A549 (cell line): ENCODE data around the gene LCE5A. TPM values are rescaled to one million over a fixed set of nuclear protein-coding genes. Genes with fewer than 3 reads are reported as not detected.
A peak's percentile ranks its signal among the peaks of the same experiment; 100 is the strongest.

Experiments
- ATAC-seq, 2 experiments: fragments of 200-7000 bp in 1 of 2; fragments of >200 bp in 1 of 2; cut with Nextera tagmentation in 1 of 2; cut with Tn5 transposase in 1 of 2; 3 replicates each; pipeline versions ENCODE4 v1.8.0 to v1.9.1; 2018 to 2020; ENCODE audit warnings: mild to moderate bottlenecking in 1 of 2, moderate library complexity in 1 of 2
- CTCF ChIA-PET: fragments of 300-600 bp; sonication (Branson Sonifier 250); formaldehyde crosslinking; extraction: SDS; loops from one replicate; lab custom pipeline; 2021; ENCODE audit warnings: antibody characterized with exemption, inconsistent platforms; lab: Yijun Ruan, JAX
- POLR2A ChIA-PET: fragments of 350-600 bp; formaldehyde crosslinking; extraction: SDS; loops from one replicate; lab custom pipeline; 2021; ENCODE audit warnings: antibody characterized with exemption, inconsistent platforms; lab: Yijun Ruan, JAX
- DNase-seq, 2 experiments: peaks; one replicate each; pipeline versions ENCODE4 v3.0.0 to v3.0.0-alpha.2; 2011 to 2016; ENCODE audit warnings: low read depth in 1 of 2, low spot score in 1 of 2
- FAIRE-seq: peaks from 2 replicates; lab custom pipeline; 2011; peaks lifted over from hg19 to GRCh38; lab: Jason Lieb, UNC
- H3K27ac ChIP-seq, 2 experiments: fragments of >200 bp; sonication (Bioruptor Twin); formaldehyde crosslinking; 3 replicates each; pipeline ENCODE4 v1.5.1; 2016 to 2017
- H3K4me1 ChIP-seq: fragments of >200 bp; sonication (Bioruptor Twin); formaldehyde crosslinking; 3 replicates; pipeline ENCODE4 v1.6.1; 2016
- H3K4me2 ChIP-seq: fragments of >200 bp; sonication (Bioruptor Twin); formaldehyde crosslinking; 3 replicates; pipeline ENCODE4 v1.6.1; 2016
- H3K4me3 ChIP-seq: fragments of >200 bp; sonication (Bioruptor Twin); formaldehyde crosslinking; 3 replicates; pipeline ENCODE4 v1.5.1; 2016
- H3K9me3 ChIP-seq: fragments of >200 bp; sonication (Bioruptor Twin); formaldehyde crosslinking; 3 replicates; pipeline ENCODE4 v1.6.1; 2016
- BHLHE40 ChIP-seq: IDR thresholded peaks from 2 replicates; pipeline ENCODE4 v1.6.1; 2012; ENCODE audit warnings: low read depth, low read length, inconsistent platforms
- CEBPB ChIP-seq, 2 experiments: fragments of >200 bp in 1 of 2; sonication (Bioruptor Twin) in 1 of 2; formaldehyde crosslinking in 1 of 2; IDR thresholded peaks; 2 replicates each; pipeline ENCODE4 v1.6.1; 2012 to 2016
- CHD2 ChIP-seq: fragments of 150-350 bp; IDR thresholded peaks from 2 replicates; pipeline ENCODE4 v1.6.1; 2014; ENCODE audit warnings: low read length; ENCODE audit not compliant: partially characterized antibody
- EHF ChIP-seq: fragments of 250-450 bp; sonication (Bioruptor Pico); IDR thresholded peaks from 2 replicates; pipeline ENCODE4 v1.5.0; 2020; ENCODE audit warnings: mild to moderate bottlenecking
- FOSB ChIP-seq: fragments of 250-450 bp; sonication (Bioruptor Pico); IDR thresholded peaks from 2 replicates; pipeline ENCODE4 v1.5.0; 2020; ENCODE audit warnings: mild to moderate bottlenecking, moderate library complexity
- FOXS1 ChIP-seq: fragments of 250-450 bp; sonication (Bioruptor Pico); IDR thresholded peaks from 2 replicates; pipeline ENCODE4 v1.5.0; 2020; ENCODE audit warnings: mild to moderate bottlenecking, moderate library complexity
- HMGXB4 ChIP-seq: fragments of 250-450 bp; sonication (Bioruptor Pico); IDR thresholded peaks from 2 replicates; pipeline ENCODE4 v1.5.0; 2021; ENCODE audit warnings: mild to moderate bottlenecking, moderate library complexity, borderline replicate concordance
- HOXA7 ChIP-seq: fragments of 250-450 bp; sonication (Bioruptor Pico); IDR thresholded peaks from 2 replicates; pipeline ENCODE4 v1.5.0; 2020; ENCODE audit warnings: mild to moderate bottlenecking, moderate library complexity
- HOXB13 ChIP-seq: fragments of 250-450 bp; sonication (Bioruptor Pico); IDR thresholded peaks from 2 replicates; pipeline ENCODE4 v1.5.0; 2020; ENCODE audit warnings: low read depth, mild to moderate bottlenecking, moderate library complexity
- MAFK ChIP-seq: fragments of 450-650 bp; IDR thresholded peaks from 2 replicates; pipeline ENCODE4 v1.6.1; 2014; ENCODE audit not compliant: partially characterized antibody
- MAZ ChIP-seq: fragments of 150-350 bp; IDR thresholded peaks from 2 replicates; pipeline ENCODE4 v1.6.1; 2014; ENCODE audit warnings: antibody characterized with exemption, low read depth, low read length, borderline replicate concordance
- NFE2L2 ChIP-seq: fragments of 150-350 bp; conservative IDR thresholded peaks from 2 replicates; pipeline ENCODE4 v1.6.1; 2014; ENCODE audit warnings: low read length
- NR3C1 ChIP-seq: fragments of >200 bp; sonication (Bioruptor Twin); formaldehyde crosslinking; IDR thresholded peaks from 3 replicates; pipeline ENCODE4 v1.6.1; 2017
- RAD21 ChIP-seq, 2 experiments: fragments of >200 bp in 1 of 2; sonication (Bioruptor Twin) in 1 of 2; formaldehyde crosslinking in 1 of 2; IDR thresholded peaks in 1 of 2; conservative IDR thresholded peaks in 1 of 2; 2 replicates in 1 of 2; 3 replicates in 1 of 2; pipeline ENCODE4 v1.6.1; 2012 to 2018; ENCODE audit warnings: inconsistent platforms in 1 of 2
- RARB ChIP-seq: fragments of 250-450 bp; sonication (Bioruptor Pico); IDR thresholded peaks from 2 replicates; pipeline ENCODE4 v1.8.0; 2021; ENCODE audit warnings: mild to moderate bottlenecking, moderate library complexity
- REST ChIP-seq: fragments of 200-600 bp; sonication (generic); IDR thresholded peaks from 2 replicates; pipeline ENCODE4 v1.6.1; 2016; ENCODE audit warnings: antibody characterized with exemption, mild to moderate bottlenecking, moderate library complexity
- RFX5 ChIP-seq: fragments of 450-650 bp; IDR thresholded peaks from 2 replicates; pipeline ENCODE4 v1.7.1; 2014; ENCODE audit warnings: antibody characterized with exemption, mild to moderate bottlenecking, moderate library complexity
- TFCP2L1 ChIP-seq: fragments of 250-450 bp; sonication (Bioruptor Pico); IDR thresholded peaks from 2 replicates; pipeline ENCODE4 v1.5.0; 2021; ENCODE audit warnings: mild to moderate bottlenecking
- ZNF302 ChIP-seq: fragments of 250-450 bp; sonication (Bioruptor Pico); IDR thresholded peaks from 2 replicates; pipeline ENCODE4 v1.9.0; 2021; ENCODE audit warnings: inconsistent platforms, mild to moderate bottlenecking, moderate library complexity
- WGBS: methylation state at CpG from one replicate; pipeline ENCODE4 v1.1.6; 2017; ENCODE audit errors: missing lambda C conversion rate; 5-methylcytosine and 5-hydroxymethylcytosine counted together
- polyA plus RNA-seq, 4 experiments: library from polyadenylated mRNA; depleted of rRNA in 3 of 4; stranded (reverse); fragments of >200 nt; fragmentation: RNase III in 1 of 4; extraction: RNeasy Plus Mini Kit Qiagen cat#74134 plus additional on column Dnase treatment in 1 of 4; gene quantifications; 2 replicates in 3 of 4; 3 replicates in 1 of 4; pipeline ENCODE4 v1.2.3, GENCODE V29; 2011 to 2017
- TF ChIP-seq, protein P1 (sequence below): fragments of 250-450 bp; sonication (Bioruptor Pico); IDR thresholded peaks from 2 replicates; pipeline ENCODE4 v1.5.0; 2020; ENCODE audit warnings: low read depth, mild to moderate bottlenecking, moderate library complexity
- TF ChIP-seq, protein P2 (sequence below): fragments of >200 bp; sonication (Bioruptor Twin); formaldehyde crosslinking; IDR thresholded peaks from 2 replicates; pipeline ENCODE4 v1.6.1; 2016

The LCE5A gene
- polyA plus RNA-seq, 2 of the 4 experiments (the other 2 are of a cell fraction): not detected

- no peak for TF ChIP-seq NR3C1
- no peak for TF ChIP-seq HOXA7 (CRISPR knock-in tag)
- no peak for TF ChIP-seq ZNF302
- no peak for TF ChIP-seq EHF
- TF ChIP-seq REST: no peak
- no peak for TF ChIP-seq MAZ
- TF ChIP-seq, all 56 proteins: peak for 0
- ATAC-seq: peak in 1 of 2 experiments; percentile 10; a peak in 2 of 6 replicates
- no peak overlapping the region for H3K4me3 ChIP-seq
- ChIA-PET CTCF (interaction anchor here (1.3 to 1.5 kb wide), 2 partner anchors 10 to 18 kb away, joined by 4 read pairs; no protein-coding TSS in a partner anchor), POLR2A (no interaction called here)
- no peak for FAIRE-seq
- H3K4me1 ChIP-seq: peaks cover 35% of the 10 kb centered on the region
- H3K9me3 ChIP-seq: no peaks in the 10 kb centered on the region
- peak overlapping the region; percentile 75 to 88; a peak in 5 of 6 replicates for H3K27ac ChIP-seq
- 79% methylated on average over 17 of the region's 33 CpGs for WGBS
- H3K4me2 ChIP-seq: 0 out of 3 replicates have a peak overlapping the region, but pooled peaks have one; percentile 2
- no peak for DNase-seq
Measured at GRCh38 chr1:152515434-152515783, 4.8 kb downstream of the LCE5A start.

DNA sequence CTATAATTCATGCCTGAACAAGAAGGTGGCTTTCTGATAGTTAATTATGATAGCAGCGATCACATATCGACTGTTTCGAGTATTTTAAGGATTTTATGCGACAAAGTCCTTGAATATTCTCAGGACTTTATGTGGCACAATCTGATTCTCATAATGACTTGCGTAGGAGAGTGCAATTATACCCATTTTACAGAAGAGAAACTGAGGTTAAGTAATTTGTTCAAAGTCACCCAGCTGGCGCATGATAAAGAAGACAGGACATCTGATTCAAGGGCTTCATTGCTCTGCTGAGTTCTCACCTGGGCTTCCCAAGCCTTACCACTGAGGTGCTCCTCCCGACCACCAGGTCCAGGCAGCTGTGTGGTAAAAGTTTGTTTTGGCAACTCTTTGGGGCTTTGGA, 5.5 kb downstream of the LCE5A start:
- no peak for TF ChIP-seq NFE2L2
- no peak for TF ChIP-seq RAD21 (conservative IDR thresholded peaks at IDR 0.05 in 1 of 2, IDR thresholded peaks at IDR 0.05 in 1 of 2)
- TF ChIP-seq, protein P1, sequence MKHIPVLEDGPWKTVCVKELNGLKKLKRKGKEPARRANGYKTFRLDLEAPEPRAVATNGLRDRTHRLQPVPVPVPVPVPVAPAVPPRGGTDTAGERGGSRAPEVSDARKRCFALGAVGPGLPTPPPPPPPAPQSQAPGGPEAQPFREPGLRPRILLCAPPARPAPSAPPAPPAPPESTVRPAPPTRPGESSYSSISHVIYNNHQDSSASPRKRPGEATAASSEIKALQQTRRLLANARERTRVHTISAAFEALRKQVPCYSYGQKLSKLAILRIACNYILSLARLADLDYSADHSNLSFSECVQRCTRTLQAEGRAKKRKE (CRISPR knock-in tag): no peak
- TF ChIP-seq RFX5: no peak
- TF ChIP-seq TFCP2L1 (CRISPR knock-in tag): no peak
- no peak for TF ChIP-seq HMGXB4 (CRISPR knock-in tag)
- no peak for TF ChIP-seq CHD2
- TF ChIP-seq FOSB: no peak
- TF ChIP-seq, protein P2, sequence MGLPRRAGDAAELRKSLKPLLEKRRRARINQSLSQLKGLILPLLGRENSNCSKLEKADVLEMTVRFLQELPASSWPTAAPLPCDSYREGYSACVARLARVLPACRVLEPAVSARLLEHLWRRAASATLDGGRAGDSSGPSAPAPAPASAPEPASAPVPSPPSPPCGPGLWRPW: no peak
- no peak for TF ChIP-seq RARB (CRISPR knock-in tag)
- TF ChIP-seq BHLHE40: no peak
- TF ChIP-seq MAFK: no peak
- no peak for TF ChIP-seq FOXS1 (CRISPR knock-in tag)
- no peak for TF ChIP-seq HOXB13 (CRISPR knock-in tag)
- TF ChIP-seq CEBPB (IDR thresholded peaks at IDR 0.05): no peak
- TF ChIP-seq, all 56 proteins: peak for 0
- no peak for DNase-seq
- FAIRE-seq: no peak
- CTCF ChIA-PET: interaction anchor here (1.3 to 2.7 kb wide), 4 partner anchors 10 to 18 kb away, joined by 4 to 16 read pairs (median 9); no protein-coding TSS in a partner anchor
- Histone ChIP-seq H3K9me3 (no peaks in the 10 kb centered on the region), H3K4me2 (peak overlapping the region; percentile 53; the same call in 1 of the 3 replicates), H3K4me1 (peaks cover 35% of the 10 kb centered on the region), H3K4me3 (no peak overlapping the region), H3K27ac (peak overlapping the region; percentile 75 to 88)
- WGBS: 86% methylated on average over 7 of the region's 7 CpGs
- no peak for ATAC-seq
- POLR2A ChIA-PET: no interaction called here
